HG03469 (cell line): ENCODE results near the gene EIF2AK3.
"Not testable (repeated sequence)": the region's sequence is repeated elsewhere in the genome, so short reads cannot be mapped to it uniquely, and the experiment has no call there.

Source experiments
- ATAC-seq: cut with Tn5 transposase; IDR thresholded peaks from one replicate; pipeline ENCODE4 v1.9.1; 2021; ENCODE audit warnings: mild to moderate bottlenecking, moderate library complexity, moderate number of reproducible peaks; ENCODE audit not compliant: unreplicated experiment

Gene EIF2AK3

GRCh38 chr2:88638123-88638650 lies 10.9 kb upstream of the EIF2AK3 start:
- ATAC-seq = no peak

GRCh38 chr2:88637464-88637863 lies 10.2 kb upstream of the EIF2AK3 start:
- no peak for ATAC-seq

GRCh38 chr2:88636026-88636425 lies 8.8 kb upstream of the EIF2AK3 start:
- ATAC-seq = no peak

GRCh38 chr2:88632569-88632968 lies 5.3 kb upstream of the EIF2AK3 start:
- no peak for ATAC-seq

- ATAC-seq = no peak
Measured at GRCh38 chr2:88628571-88628939, 1.3 kb upstream of the EIF2AK3 start.

GRCh38 chr2:88627856-88628570 lies 749 bp upstream of the EIF2AK3 start:
- ATAC-seq = peak; percentile 22

GRCh38 chr2:88626171-88627054 lies 851 bp downstream of the EIF2AK3 start:
- peak; percentile 0 for ATAC-seq

- ATAC-seq = no peak
Measured at GRCh38 chr2:88624477-88624876, 2.8 kb downstream of the EIF2AK3 start.

GRCh38 chr2:88623831-88624465 lies 3.3 kb downstream of the EIF2AK3 start:
- ATAC-seq = not testable (repeated sequence)

- ATAC-seq = no peak
Measured at GRCh38 chr2:88622307-88622706, 5.0 kb downstream of the EIF2AK3 start.

- ATAC-seq = no peak
Measured at GRCh38 chr2:88621432-88621831, 5.8 kb downstream of the EIF2AK3 start.

GRCh38 chr2:88620015-88620414 lies 7.2 kb downstream of the EIF2AK3 start:
- no peak for ATAC-seq

- ATAC-seq = peak; percentile 45
Measured at GRCh38 chr2:88615822-88616221, 11.4 kb downstream of the EIF2AK3 start.

GRCh38 chr2:88614497-88615157 lies 12.6 kb downstream of the EIF2AK3 start:
- ATAC-seq = peak; percentile 77

- no peak for ATAC-seq
Measured at GRCh38 chr2:88613921-88614320, 13.3 kb downstream of the EIF2AK3 start.

GRCh38 chr2:88608184-88608583 lies 19.1 kb downstream of the EIF2AK3 start:
- ATAC-seq = no peak

GRCh38 chr2:88607416-88607815 lies 19.8 kb downstream of the EIF2AK3 start:
- ATAC-seq = no peak

GRCh38 chr2:88606371-88607030 lies 20.8 kb downstream of the EIF2AK3 start:
- peak; percentile 66 for ATAC-seq

GRCh38 chr2:88603146-88603545 lies 24.1 kb downstream of the EIF2AK3 start:
- no peak for ATAC-seq

- no peak for ATAC-seq
Measured at GRCh38 chr2:88602022-88602421, 25.2 kb downstream of the EIF2AK3 start.
